Endothelial cell of umbilical vein (primary cell): ENCODE data around the gene FAM237B. TPM values are rescaled to one million over a fixed set of nuclear protein-coding genes. Genes with fewer than 3 reads are reported as not detected.

Experiments used
- BruUV-seq: library from RNA; stranded (reverse); fragments of 400-500 nt; replicated peaks from 2 replicates; lab custom pipeline; 2021; lab: Mats Ljungman, UMichigan
- CTCF ChIA-PET: fragments of 300-600, 350-600 bp; sonication (Branson Sonifier 250); formaldehyde crosslinking; loops from one replicate; lab custom pipeline; 2021; ENCODE audit warnings: antibody characterized with exemption, inconsistent platforms; lab: Charles Lee
- POLR2A ChIA-PET: fragments of 300-600, 350-600 bp; sonication (Branson Sonifier 250); formaldehyde crosslinking; loops from one replicate; lab custom pipeline; 2021; ENCODE audit warnings: antibody characterized with exemption, inconsistent platforms; lab: Charles Lee
- DNase-seq: peaks from one replicate; pipeline ENCODE4 v3.0.0-alpha.2; 2011; ENCODE audit warnings: low read depth, low spot score
- FAIRE-seq: peaks from 2 replicates; lab custom pipeline; 2011; peaks lifted over from hg19 to GRCh38; lab: Jason Lieb, UNC
- H2AFZ ChIP-seq: 2 replicates; pipeline ENCODE4 v1.6.0; 2012; ENCODE audit warnings: low read depth, low read length, control low read depth, inconsistent platforms
- H3K27ac ChIP-seq: 2 replicates; pipeline ENCODE4 v1.5.1; 2011; ENCODE audit warnings: low read depth, mild to moderate bottlenecking, control low read depth, low read length, moderate library complexity; ENCODE audit not compliant: insufficient read depth
- H3K27me3 ChIP-seq, 2 experiments: 2 replicates each; pipeline versions ENCODE4 v1.6.0 to v1.6.1; 2011; ENCODE audit warnings: low read length in 2 of 2, mixed read lengths in 1 of 2; ENCODE audit not compliant: control insufficient read depth in 2 of 2, insufficient read depth in 2 of 2
- H3K36me3 ChIP-seq, 2 experiments: 2 replicates in 1 of 2; 3 replicates in 1 of 2; pipeline ENCODE4 v1.5.1; 2011; ENCODE audit warnings: low read length in 2 of 2, mild to moderate bottlenecking in 1 of 2, moderate library complexity in 1 of 2; ENCODE audit not compliant: control insufficient read depth in 2 of 2, insufficient read depth in 2 of 2; ENCODE audit errors: extremely low read depth in 1 of 2
- H3K4me1 ChIP-seq: 3 replicates; pipeline ENCODE4 v1.5.1; 2011; ENCODE audit warnings: mild to moderate bottlenecking, low read length; ENCODE audit not compliant: control insufficient read depth, insufficient read depth; ENCODE audit errors: extremely low read depth
- H3K4me2 ChIP-seq: 2 replicates; pipeline ENCODE4 v1.6.1; 2011; ENCODE audit warnings: low read length, control low read depth, mixed read lengths; ENCODE audit not compliant: insufficient read depth
- H3K4me3 ChIP-seq, 3 experiments: fragments of 200-600 bp in 1 of 3; sonication (generic), shearing (Covaris generic) in 1 of 3; replicated peaks in 1 of 3; 2 replicates each; pipeline ENCODE4 v1.5.1; 2011 to 2016; ENCODE audit warnings: control low read depth in 3 of 3, low read length in 3 of 3, mild to moderate bottlenecking in 2 of 3, inconsistent platforms in 1 of 3, low read depth in 1 of 3, moderate library complexity in 1 of 3; ENCODE audit not compliant: insufficient read depth in 1 of 3
- H3K79me2 ChIP-seq: 2 replicates; pipeline ENCODE4 v1.6.0; 2012; ENCODE audit warnings: low read length, inconsistent platforms; ENCODE audit not compliant: control insufficient read depth, insufficient read depth
- H3K9ac ChIP-seq: replicated peaks from 2 replicates; pipeline ENCODE3; 2011; ENCODE audit warnings: low read length, control low read depth; ENCODE audit not compliant: insufficient read depth; ENCODE audit errors: extremely low read depth
- H3K9me1 ChIP-seq: replicated peaks from 3 replicates; pipeline ENCODE4 v1.6.0; 2011; ENCODE audit warnings: mild to moderate bottlenecking, low read length; ENCODE audit not compliant: control insufficient read depth, insufficient read depth; ENCODE audit errors: extremely low read depth
- H3K9me3 ChIP-seq: replicated peaks from 2 replicates; pipeline ENCODE4 v1.5.1; 2012; ENCODE audit warnings: low read length, inconsistent platforms; ENCODE audit not compliant: control insufficient read depth, insufficient read depth
- H4K20me1 ChIP-seq: replicated peaks from 2 replicates; pipeline ENCODE3; 2011; ENCODE audit warnings: mild to moderate bottlenecking, low read length; ENCODE audit not compliant: control insufficient read depth, insufficient read depth; ENCODE audit errors: extremely low read depth
- FOS ChIP-seq: IDR thresholded peaks from 2 replicates; pipeline ENCODE4 v1.6.1; 2011; ENCODE audit warnings: mild to moderate bottlenecking, low read length, moderate library complexity, borderline replicate concordance; ENCODE audit not compliant: insufficient read depth
- MYC ChIP-seq: IDR thresholded peaks from one replicate; pipeline ENCODE4 v1.6.1; 2011; ENCODE audit warnings: mild to moderate bottlenecking, low read depth, low read length
- dilution Hi-C: fragments of 300-500 bp; cut with MboI; formaldehyde crosslinking; loops from one replicate; pipeline ENCODE4 v1.15.0; 2019; ENCODE audit warnings: low sequenced_read_pairs; ENCODE audit not compliant: extremely low pct_ligation_motif_present
- intact Hi-C: fragments of 100-400 bp; cut with micrococcal nuclease; formaldehyde crosslinking; loops from one replicate; pipeline ENCODE4 v1.10.0; 2022
- polyA plus RNA-seq, 4 experiments: library from polyadenylated mRNA; depleted of rRNA in 3 of 4; stranded (reverse) in 3 of 4; unstranded in 1 of 4; fragments of >200 nt; gene quantifications; 2 replicates each; pipeline versions ENCODE4 v1.2.1 to v1.2.3, GENCODE V29; 2011 to 2012; ENCODE audit warnings: missing spikeins in 1 of 4
- total RNA-seq: library from RNA; stranded (reverse); gene quantifications from 2 replicates; pipeline ENCODE4 v1.2.3, GENCODE V29; 2021

Gene FAM237B
- total and polyA plus RNA-seq, 2 donors (not counting 3 experiments of a cell fraction or from before 2014, with no cell fraction given) = not detected

GRCh38 chr7:90266808-90267207, 54.3 kb downstream of the FAM237B start:
- peak; percentile 44 for DNase-seq
- no TSS peak for BruUV-seq

More at GRCh38 chr7:90266808-90267207, 54.3 kb downstream of the FAM237B start:
- Histone ChIP-seq H3K9me3 (no peaks in the 10 kb centered on the region), H3K27ac (no peak overlapping the region), H3K4me2 (peak overlapping the region; percentile 16), H2AFZ (no peak overlapping the region), H4K20me1 (no peaks in the 10 kb centered on the region), H3K27me3 (no peaks in the 10 kb centered on the region), H3K79me2 (no peaks in the 10 kb centered on the region), H3K36me3 (no peaks in the 10 kb centered on the region), H3K4me3 (no peak overlapping the region), H3K9me1 (no peaks in the 10 kb centered on the region), H3K9ac (no peak overlapping the region), H3K4me1 (peaks cover 8% of the 10 kb centered on the region)
- TF ChIP-seq MYC = no peak
- peak; percentile 31 for TF ChIP-seq FOS
- no peak for FAIRE-seq
- dilution Hi-C loops (no loop called here), intact Hi-C loops (loop anchor here (2.0 kb wide), 1 partner anchor 160 kb away; no protein-coding TSS in a partner anchor)
- ChIA-PET POLR2A (no interaction called here), CTCF (interaction anchor here (0.7 to 4.8 kb wide), 8 partner anchors 10 to 161 kb away, joined by 3 to 38 read pairs (median 3); partner anchors contain the start of genes STEAP1 and STEAP2)

Other genes starting within 250 kb of the FAM237B start
- gene STEAP1, start 166.8 kb downstream of the FAM237B start, total RNA-seq = 39.1 and 42.7 TPM in 2 replicates
- 23.6 and 35.0 TPM in 2 replicates for gene STEAP1, start 166.8 kb downstream of the FAM237B start, polyA plus RNA-seq
- gene STEAP2, start 109.6 kb downstream of the FAM237B start, total RNA-seq = 4.2 and 4.6 TPM in 2 replicates
- 3.0 and 4.2 TPM in 2 replicates for gene STEAP2, start 109.6 kb downstream of the FAM237B start, polyA plus RNA-seq
- gene CFAP69, start 76.1 kb downstream of the FAM237B start, total RNA-seq = 2.9 and 4.4 TPM in 2 replicates
- 0.51 and 0.81 TPM in 2 replicates for gene CFAP69, start 76.1 kb downstream of the FAM237B start, polyA plus RNA-seq
- 14.6 and 16.7 TPM in 2 replicates for gene GTPBP10, start 25.4 kb upstream of the FAM237B start, total RNA-seq
- gene GTPBP10, start 25.4 kb upstream of the FAM237B start, polyA plus RNA-seq = 2.3 and 3.5 TPM in 2 replicates
- 6.1 and 8.1 TPM in 2 replicates for gene CLDN12, start 82.2 kb upstream of the FAM237B start, total RNA-seq
- gene CLDN12, start 82.2 kb upstream of the FAM237B start, polyA plus RNA-seq = 19.7 and 22.7 TPM in 2 replicates
- not detected in 2 replicates for gene PTTG1IP2, start 148.3 kb upstream of the FAM237B start, total RNA-seq
- gene PTTG1IP2, start 148.3 kb upstream of the FAM237B start, polyA plus RNA-seq = not detected in 2 replicates